MM.1S (cell line): Measurements from ENCODE around the gene UGT1A1.

Experiments used
- EZH2phosphoT487 ChIP-seq: fragments of 300-600 bp; sonication (generic); IDR thresholded peaks from 2 replicates; pipeline ENCODE4 v1.6.1; 2018; ENCODE audit warnings: antibody characterized with exemption, low read length
- TF ChIP-seq, protein P1 (sequence below): fragments of 300-600 bp; sonication (generic); IDR thresholded peaks from 2 replicates; pipeline ENCODE4 v1.5.1; 2016; ENCODE audit warnings: antibody characterized with exemption, low read length, mixed read lengths

DNA sequence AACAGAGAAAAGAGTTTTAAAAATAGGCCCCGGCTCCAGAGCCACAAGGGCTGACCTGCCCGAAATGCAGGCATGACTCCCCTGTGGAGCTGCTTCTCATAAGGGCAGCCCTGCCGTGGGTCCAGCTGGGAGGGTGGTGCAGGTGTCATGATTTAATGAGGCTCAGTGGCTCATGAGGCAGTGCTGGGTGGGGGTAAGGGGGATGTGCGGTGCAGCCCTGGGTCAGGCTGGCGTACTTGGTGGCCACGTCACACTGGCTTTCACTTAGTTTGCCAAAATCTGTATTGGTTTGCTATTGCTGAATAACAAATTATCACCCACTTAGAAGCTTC is 60.7 kb downstream of the UGT1A1 start:
- TF ChIP-seq, protein P1, sequence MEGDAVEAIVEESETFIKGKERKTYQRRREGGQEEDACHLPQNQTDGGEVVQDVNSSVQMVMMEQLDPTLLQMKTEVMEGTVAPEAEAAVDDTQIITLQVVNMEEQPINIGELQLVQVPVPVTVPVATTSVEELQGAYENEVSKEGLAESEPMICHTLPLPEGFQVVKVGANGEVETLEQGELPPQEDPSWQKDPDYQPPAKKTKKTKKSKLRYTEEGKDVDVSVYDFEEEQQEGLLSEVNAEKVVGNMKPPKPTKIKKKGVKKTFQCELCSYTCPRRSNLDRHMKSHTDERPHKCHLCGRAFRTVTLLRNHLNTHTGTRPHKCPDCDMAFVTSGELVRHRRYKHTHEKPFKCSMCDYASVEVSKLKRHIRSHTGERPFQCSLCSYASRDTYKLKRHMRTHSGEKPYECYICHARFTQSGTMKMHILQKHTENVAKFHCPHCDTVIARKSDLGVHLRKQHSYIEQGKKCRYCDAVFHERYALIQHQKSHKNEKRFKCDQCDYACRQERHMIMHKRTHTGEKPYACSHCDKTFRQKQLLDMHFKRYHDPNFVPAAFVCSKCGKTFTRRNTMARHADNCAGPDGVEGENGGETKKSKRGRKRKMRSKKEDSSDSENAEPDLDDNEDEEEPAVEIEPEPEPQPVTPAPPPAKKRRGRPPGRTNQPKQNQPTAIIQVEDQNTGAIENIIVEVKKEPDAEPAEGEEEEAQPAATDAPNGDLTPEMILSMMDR, result no peak
- TF ChIP-seq EZH2phosphoT487, result no peak
